Neural cell (in vitro differentiated cells): Measurements from ENCODE around the gene SGCD. TPM values are rescaled to one million over a fixed set of nuclear protein-coding genes. Genes with fewer than 3 reads are reported as not detected.

Experiments
- H2AFZ ChIP-seq: fragments of 200-600, 300-800 bp; sonication (generic), shearing (Covaris generic); 2 replicates; pipeline ENCODE4 v1.6.0; 2014; ENCODE audit warnings: low read depth, mild to moderate bottlenecking, antibody characterized with exemption, low read length, moderate library complexity
- H3F3A ChIP-seq: fragments of 200-600 bp; shearing (Covaris generic); 2 replicates; pipeline ENCODE4 v1.6.1; 2016; ENCODE audit warnings: mild to moderate bottlenecking, moderate library complexity, mixed read lengths, antibody characterized with exemption, low read length; ENCODE audit not compliant: insufficient read depth, poor library complexity, severe bottlenecking
- H3K27ac ChIP-seq: fragments of 200-600, 300-800 bp; sonication (generic), shearing (Covaris generic); 2 replicates; pipeline ENCODE4 v1.5.1; 2014; ENCODE audit warnings: mild to moderate bottlenecking, low read length, moderate library complexity
- H3K27me3 ChIP-seq: fragments of 300-800, 200-600 bp; sonication (generic), shearing (Covaris generic); 2 replicates; pipeline ENCODE4 v1.6.0; 2014; ENCODE audit warnings: mild to moderate bottlenecking, low read depth, low read length, moderate library complexity; ENCODE audit not compliant: insufficient read depth
- H3K36me3 ChIP-seq: fragments of 300-800, 200-600 bp; sonication (generic), shearing (Covaris generic); 2 replicates; pipeline ENCODE4 v1.5.1; 2014; ENCODE audit warnings: mild to moderate bottlenecking, antibody characterized with exemption, low read length, moderate library complexity; ENCODE audit not compliant: insufficient read depth
- H3K4me2 ChIP-seq: fragments of 300-800, 200-600 bp; sonication (generic), shearing (Covaris generic); 2 replicates; pipeline ENCODE4 v1.6.0; 2014; ENCODE audit warnings: mild to moderate bottlenecking, low read length
- H3K4me3 ChIP-seq: fragments of 300-800, 200-600 bp; sonication (generic), shearing (Covaris generic); 2 replicates; pipeline ENCODE4 v1.5.1; 2014; ENCODE audit warnings: mild to moderate bottlenecking, low read length, moderate library complexity
- H3K79me2 ChIP-seq: fragments of 200-600 bp; shearing (Covaris generic); replicated peaks from 2 replicates; pipeline ENCODE4 v1.6.0; 2014; ENCODE audit warnings: mild to moderate bottlenecking, low read length, moderate library complexity; ENCODE audit not compliant: insufficient read depth
- H3K9ac ChIP-seq: fragments of 300-800, 200-600 bp; sonication (generic), shearing (Covaris generic); 2 replicates; pipeline ENCODE4 v1.6.1; 2016; ENCODE audit warnings: mild to moderate bottlenecking, low read length, mixed read lengths
- H3K9me2 ChIP-seq: fragments of 200-600 bp; shearing (Covaris generic); 2 replicates; pipeline ENCODE4 v1.6.1; 2016; ENCODE audit warnings: mild to moderate bottlenecking, low read length, mixed read lengths; ENCODE audit not compliant: insufficient read depth
- H3K9me3 ChIP-seq: fragments of 200-600, 300-800 bp; sonication (generic), shearing (Covaris generic); 2 replicates; pipeline ENCODE4 v1.6.1; 2016; ENCODE audit warnings: mild to moderate bottlenecking, mixed run types, low read length, moderate library complexity, mixed read lengths
- H4K20me1 ChIP-seq: fragments of 200-600 bp; shearing (Covaris generic); 2 replicates; pipeline ENCODE4 v1.6.1; 2016; ENCODE audit warnings: mild to moderate bottlenecking, mixed run types; ENCODE audit not compliant: insufficient read depth
- EP300 ChIP-seq: fragments of 450-650 bp; conservative IDR thresholded peaks from 2 replicates; pipeline ENCODE4 v1.6.1; 2014; ENCODE audit warnings: antibody characterized with exemption, mild to moderate bottlenecking, moderate library complexity; ENCODE audit not compliant: poor library complexity, severe bottlenecking
- EZH2 ChIP-seq: fragments of 200-600, 300-800 bp; shearing (Covaris generic), sonication (generic); IDR thresholded peaks from 2 replicates; pipeline ENCODE4 v1.6.1; 2014; ENCODE audit warnings: antibody characterized with exemption, low read length, borderline replicate concordance, mild to moderate bottlenecking; ENCODE audit not compliant: insufficient read depth, poor library complexity, severe bottlenecking
- MXI1 ChIP-seq: fragments of 450-650 bp; conservative IDR thresholded peaks from 2 replicates; pipeline ENCODE4 v1.6.1; 2014; ENCODE audit warnings: antibody characterized with exemption, mild to moderate bottlenecking; ENCODE audit not compliant: poor library complexity, severe bottlenecking
- POLR2AphosphoS5 ChIP-seq: IDR thresholded peaks from 2 replicates; pipeline ENCODE4 v1.6.1; 2012
- RAD21 ChIP-seq: fragments of 450-650 bp; conservative IDR thresholded peaks from 2 replicates; pipeline ENCODE4 v1.6.1; 2014; ENCODE audit warnings: antibody characterized with exemption, mild to moderate bottlenecking, moderate library complexity
- SMC3 ChIP-seq: fragments of 450-650 bp; conservative IDR thresholded peaks from 2 replicates; pipeline ENCODE4 v1.6.1; 2014; ENCODE audit warnings: antibody characterized with exemption, mild to moderate bottlenecking, moderate library complexity; ENCODE audit not compliant: poor library complexity
- TAF1 ChIP-seq: IDR thresholded peaks from 2 replicates; pipeline ENCODE4 v1.6.1; 2012; ENCODE audit warnings: low read depth
- polyA plus RNA-seq: library from polyadenylated mRNA; depleted of rRNA; stranded (reverse); fragments of >200 nt; gene quantifications from 2 replicates; pipeline ENCODE4 v1.2.3, GENCODE V29; 2014
- TF ChIP-seq, protein P1 (sequence below): IDR thresholded peaks from 2 replicates; pipeline ENCODE4 v1.6.1; 2012; ENCODE audit warnings: borderline replicate concordance
- TF ChIP-seq, protein P2 (sequence below): fragments of 450-650 bp; IDR thresholded peaks from 2 replicates; pipeline ENCODE4 v1.5.1; 2014; ENCODE audit warnings: antibody characterized with exemption, mild to moderate bottlenecking, moderate library complexity; ENCODE audit not compliant: poor library complexity, severe bottlenecking

Gene SGCD
- polyA plus RNA-seq, 1 donor from 2014 or later: 3.4 TPM

- H3K9me2 ChIP-seq: no peaks in the 10 kb centered on the region
- H4K20me1 ChIP-seq: no peaks in the 10 kb centered on the region
- no peaks in the 10 kb centered on the region for H3K36me3 ChIP-seq
- no peaks in the 10 kb centered on the region for H3K9me3 ChIP-seq
- no peaks in the 10 kb centered on the region for H3F3A ChIP-seq
- no peak overlapping the region for H3K9ac ChIP-seq
- TF ChIP-seq RAD21 (no peak), EP300 (no peak), POLR2AphosphoS5 (no peak), TAF1 (no peak), MXI1 (no peak), EZH2 (no peak), SMC3 (no peak)
- TF ChIP-seq, protein P1, sequence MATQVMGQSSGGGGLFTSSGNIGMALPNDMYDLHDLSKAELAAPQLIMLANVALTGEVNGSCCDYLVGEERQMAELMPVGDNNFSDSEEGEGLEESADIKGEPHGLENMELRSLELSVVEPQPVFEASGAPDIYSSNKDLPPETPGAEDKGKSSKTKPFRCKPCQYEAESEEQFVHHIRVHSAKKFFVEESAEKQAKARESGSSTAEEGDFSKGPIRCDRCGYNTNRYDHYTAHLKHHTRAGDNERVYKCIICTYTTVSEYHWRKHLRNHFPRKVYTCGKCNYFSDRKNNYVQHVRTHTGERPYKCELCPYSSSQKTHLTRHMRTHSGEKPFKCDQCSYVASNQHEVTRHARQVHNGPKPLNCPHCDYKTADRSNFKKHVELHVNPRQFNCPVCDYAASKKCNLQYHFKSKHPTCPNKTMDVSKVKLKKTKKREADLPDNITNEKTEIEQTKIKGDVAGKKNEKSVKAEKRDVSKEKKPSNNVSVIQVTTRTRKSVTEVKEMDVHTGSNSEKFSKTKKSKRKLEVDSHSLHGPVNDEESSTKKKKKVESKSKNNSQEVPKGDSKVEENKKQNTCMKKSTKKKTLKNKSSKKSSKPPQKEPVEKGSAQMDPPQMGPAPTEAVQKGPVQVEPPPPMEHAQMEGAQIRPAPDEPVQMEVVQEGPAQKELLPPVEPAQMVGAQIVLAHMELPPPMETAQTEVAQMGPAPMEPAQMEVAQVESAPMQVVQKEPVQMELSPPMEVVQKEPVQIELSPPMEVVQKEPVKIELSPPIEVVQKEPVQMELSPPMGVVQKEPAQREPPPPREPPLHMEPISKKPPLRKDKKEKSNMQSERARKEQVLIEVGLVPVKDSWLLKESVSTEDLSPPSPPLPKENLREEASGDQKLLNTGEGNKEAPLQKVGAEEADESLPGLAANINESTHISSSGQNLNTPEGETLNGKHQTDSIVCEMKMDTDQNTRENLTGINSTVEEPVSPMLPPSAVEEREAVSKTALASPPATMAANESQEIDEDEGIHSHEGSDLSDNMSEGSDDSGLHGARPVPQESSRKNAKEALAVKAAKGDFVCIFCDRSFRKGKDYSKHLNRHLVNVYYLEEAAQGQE: no peak
- TF ChIP-seq, protein P2, sequence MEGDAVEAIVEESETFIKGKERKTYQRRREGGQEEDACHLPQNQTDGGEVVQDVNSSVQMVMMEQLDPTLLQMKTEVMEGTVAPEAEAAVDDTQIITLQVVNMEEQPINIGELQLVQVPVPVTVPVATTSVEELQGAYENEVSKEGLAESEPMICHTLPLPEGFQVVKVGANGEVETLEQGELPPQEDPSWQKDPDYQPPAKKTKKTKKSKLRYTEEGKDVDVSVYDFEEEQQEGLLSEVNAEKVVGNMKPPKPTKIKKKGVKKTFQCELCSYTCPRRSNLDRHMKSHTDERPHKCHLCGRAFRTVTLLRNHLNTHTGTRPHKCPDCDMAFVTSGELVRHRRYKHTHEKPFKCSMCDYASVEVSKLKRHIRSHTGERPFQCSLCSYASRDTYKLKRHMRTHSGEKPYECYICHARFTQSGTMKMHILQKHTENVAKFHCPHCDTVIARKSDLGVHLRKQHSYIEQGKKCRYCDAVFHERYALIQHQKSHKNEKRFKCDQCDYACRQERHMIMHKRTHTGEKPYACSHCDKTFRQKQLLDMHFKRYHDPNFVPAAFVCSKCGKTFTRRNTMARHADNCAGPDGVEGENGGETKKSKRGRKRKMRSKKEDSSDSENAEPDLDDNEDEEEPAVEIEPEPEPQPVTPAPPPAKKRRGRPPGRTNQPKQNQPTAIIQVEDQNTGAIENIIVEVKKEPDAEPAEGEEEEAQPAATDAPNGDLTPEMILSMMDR: no peak
- no peaks in the 10 kb centered on the region for H3K79me2 ChIP-seq
- no peak overlapping the region for H3K27ac ChIP-seq
- H2AFZ ChIP-seq: no peak overlapping the region
- no peak overlapping the region for H3K4me3 ChIP-seq
- no peak overlapping the region for H3K4me2 ChIP-seq
- H3K27me3 ChIP-seq: no peaks in the 10 kb centered on the region
Observed at GRCh38 chr5:156310115-156310514, 16.8 kb upstream of the SGCD start.

GRCh38 chr5:156312897-156313694 lies 13.9 kb upstream of the SGCD start:
- H3K79me2 ChIP-seq: no peaks in the 10 kb centered on the region
- H3K9me3 ChIP-seq: no peaks in the 10 kb centered on the region
- TF ChIP-seq TAF1 (no peak), SMC3 (no peak), EZH2 (no peak), RAD21 (no peak), POLR2AphosphoS5 (no peak), EP300 (no peak), MXI1 (no peak)
- TF ChIP-seq, protein P2: no peak
- TF ChIP-seq, protein P1: no peak
- no peaks in the 10 kb centered on the region for H3F3A ChIP-seq
- H2AFZ ChIP-seq: no peak overlapping the region
- no peaks in the 10 kb centered on the region for H3K27me3 ChIP-seq
- H3K9ac ChIP-seq: no peak overlapping the region
- H3K27ac ChIP-seq: no peak overlapping the region
- H3K36me3 ChIP-seq: no peaks in the 10 kb centered on the region
- H4K20me1 ChIP-seq: no peaks in the 10 kb centered on the region
- no peaks in the 10 kb centered on the region for H3K9me2 ChIP-seq
- no peak overlapping the region for H3K4me3 ChIP-seq
- no peak overlapping the region for H3K4me2 ChIP-seq
